ENCODE measurements around the gene FAM78B. TPM values are rescaled to one million over a fixed set of nuclear protein-coding genes. Genes with fewer than 3 reads are reported as not detected.

The FAM78B gene
- total RNA-seq, 1 experiment from 2014 or later: 0.26 TPM

DNA sequence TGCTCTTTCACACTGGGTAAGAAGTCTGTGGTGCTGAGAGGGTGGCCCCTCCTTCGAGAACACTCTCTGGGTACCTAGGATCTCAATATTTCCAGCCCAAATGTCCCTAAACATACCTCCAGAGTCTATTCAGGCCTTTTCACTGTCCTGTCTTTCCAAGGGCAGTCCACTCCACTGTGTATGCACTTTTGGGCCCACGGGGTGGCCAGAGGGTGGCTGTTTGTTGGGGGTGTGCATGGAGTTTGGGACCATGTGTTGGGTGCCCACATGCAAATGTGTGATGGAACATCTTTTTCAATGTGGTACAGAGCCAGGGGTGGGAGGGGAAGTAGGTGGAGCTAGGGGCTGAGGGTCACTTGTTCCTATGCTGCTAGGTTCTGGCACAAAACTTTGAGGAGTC, 87.5 kb downstream of the FAM78B start:
- POLR2A ChIA-PET (ENCODE audit: unreplicated experiment): no interaction called here
- H3K4me1 ChIP-seq (ENCODE audit: insufficient read depth, low read length): no peaks in the 10 kb centered on the region
- no peaks in the 10 kb centered on the region for H3K79me2 ChIP-seq (ENCODE audit: low read length)
- no peaks in the 10 kb centered on the region for H4K20me1 ChIP-seq (ENCODE audit: low read length)
- H3K27ac ChIP-seq (ENCODE audit: low read length): no peak overlapping the region
- no peak overlapping the region for H3K4me2 ChIP-seq (ENCODE audit: low read length)
- no peak for DNase-seq
- BruUV-seq (replicated peaks): no TSS peak
- H3K4me3 ChIP-seq (ENCODE audit: low read length): no peak overlapping the region
- no peak overlapping the region for H2AFZ ChIP-seq (ENCODE audit: low read length)
- TF ChIP-seq, protein P1, sequence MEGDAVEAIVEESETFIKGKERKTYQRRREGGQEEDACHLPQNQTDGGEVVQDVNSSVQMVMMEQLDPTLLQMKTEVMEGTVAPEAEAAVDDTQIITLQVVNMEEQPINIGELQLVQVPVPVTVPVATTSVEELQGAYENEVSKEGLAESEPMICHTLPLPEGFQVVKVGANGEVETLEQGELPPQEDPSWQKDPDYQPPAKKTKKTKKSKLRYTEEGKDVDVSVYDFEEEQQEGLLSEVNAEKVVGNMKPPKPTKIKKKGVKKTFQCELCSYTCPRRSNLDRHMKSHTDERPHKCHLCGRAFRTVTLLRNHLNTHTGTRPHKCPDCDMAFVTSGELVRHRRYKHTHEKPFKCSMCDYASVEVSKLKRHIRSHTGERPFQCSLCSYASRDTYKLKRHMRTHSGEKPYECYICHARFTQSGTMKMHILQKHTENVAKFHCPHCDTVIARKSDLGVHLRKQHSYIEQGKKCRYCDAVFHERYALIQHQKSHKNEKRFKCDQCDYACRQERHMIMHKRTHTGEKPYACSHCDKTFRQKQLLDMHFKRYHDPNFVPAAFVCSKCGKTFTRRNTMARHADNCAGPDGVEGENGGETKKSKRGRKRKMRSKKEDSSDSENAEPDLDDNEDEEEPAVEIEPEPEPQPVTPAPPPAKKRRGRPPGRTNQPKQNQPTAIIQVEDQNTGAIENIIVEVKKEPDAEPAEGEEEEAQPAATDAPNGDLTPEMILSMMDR (conservative IDR thresholded peaks at IDR 0.05; ENCODE audit: low read depth, low read length): no peak
- TF ChIP-seq EZH2phosphoT487 (IDR thresholded peaks at IDR 0.05; ENCODE audit: borderline replicate concordance, low read length) (no peak), EZH2 (IDR thresholded peaks at IDR 0.05; ENCODE audit: low read length, unreplicated experiment) (no peak)
- no peak for ATAC-seq
- H3K9ac ChIP-seq (ENCODE audit: low read length): no peak overlapping the region
- peaks cover 6% of the 10 kb centered on the region; the same call in 1 of the 2 replicates for H3K27me3 ChIP-seq (ENCODE audit: low read length)
- intact Hi-C loops (cut with micrococcal nuclease): no loop called here
- H3F3A ChIP-seq (ENCODE audit: low read length, unreplicated experiment): no peaks in the 10 kb centered on the region
- CTCF ChIA-PET: no interaction called here
- no peaks in the 10 kb centered on the region for H3K9me2 ChIP-seq (replicated peaks; ENCODE audit: low read length)
- no peaks in the 10 kb centered on the region for H3K9me3 ChIP-seq (ENCODE audit: low read length)
- H3K36me3 ChIP-seq (ENCODE audit: low read depth, low read length): no peaks in the 10 kb centered on the region

- H3K9me3 ChIP-seq (ENCODE audit: low read length): no peaks in the 10 kb centered on the region
- no peaks in the 10 kb centered on the region for H3K4me1 ChIP-seq (ENCODE audit: insufficient read depth, low read length)
- peaks cover 6% of the 10 kb centered on the region; the same call in 1 of the 2 replicates for H3K27me3 ChIP-seq (ENCODE audit: low read length)
- POLR2A ChIA-PET (ENCODE audit: unreplicated experiment): no interaction called here
- H3K36me3 ChIP-seq (ENCODE audit: low read depth, low read length): no peaks in the 10 kb centered on the region
- H2AFZ ChIP-seq (ENCODE audit: low read length): no peak overlapping the region
- H3K9ac ChIP-seq (ENCODE audit: low read length): no peak overlapping the region
- no peak for TF ChIP-seq EZH2phosphoT487 (IDR thresholded peaks at IDR 0.05; ENCODE audit: borderline replicate concordance, low read length)
- TF ChIP-seq, protein P1 (conservative IDR thresholded peaks at IDR 0.05; ENCODE audit: low read depth, low read length): no peak
- no peak for TF ChIP-seq EZH2 (IDR thresholded peaks at IDR 0.05; ENCODE audit: low read length, unreplicated experiment)
- no peaks in the 10 kb centered on the region for H3F3A ChIP-seq (ENCODE audit: low read length, unreplicated experiment)
- CTCF ChIA-PET: no interaction called here
- no peaks in the 10 kb centered on the region for H4K20me1 ChIP-seq (ENCODE audit: low read length)
- BruUV-seq (replicated peaks): no TSS peak
- H3K4me3 ChIP-seq (ENCODE audit: low read length): no peak overlapping the region
- ATAC-seq: no peak
- H3K79me2 ChIP-seq (ENCODE audit: low read length): no peaks in the 10 kb centered on the region
- H3K27ac ChIP-seq (ENCODE audit: low read length): no peak overlapping the region
- DNase-seq: no peak
- no peaks in the 10 kb centered on the region for H3K9me2 ChIP-seq (replicated peaks; ENCODE audit: low read length)
- intact Hi-C loops (cut with micrococcal nuclease): no loop called here
- H3K4me2 ChIP-seq (ENCODE audit: low read length): no peak overlapping the region
Observed at GRCh38 chr1:166073489-166073888, 93.3 kb downstream of the FAM78B start.

DNA sequence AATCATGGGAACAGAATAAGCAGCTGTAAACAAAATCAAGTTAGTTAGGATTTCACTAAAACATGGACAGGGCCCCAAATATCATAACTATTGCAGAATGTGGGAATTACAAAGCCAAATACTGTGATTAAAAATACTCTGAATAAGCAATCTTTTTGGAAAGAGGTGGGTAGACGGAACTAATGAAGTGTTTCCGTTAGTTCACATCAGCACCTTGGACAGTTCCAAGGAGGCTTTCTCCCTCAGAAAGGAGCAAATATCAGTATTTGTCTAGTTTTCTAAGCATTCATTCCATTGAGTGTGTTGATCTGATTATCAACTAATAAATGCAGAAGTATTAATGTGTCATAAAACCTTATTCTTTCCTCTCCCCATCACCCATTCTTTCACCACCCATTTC, 97.4 kb downstream of the FAM78B start:
- no TSS peak for BruUV-seq (replicated peaks)
- no peak overlapping the region for H2AFZ ChIP-seq (ENCODE audit: low read length)
- no peak overlapping the region for H3K9ac ChIP-seq (ENCODE audit: low read length)
- DNase-seq (peak; percentile 46), ATAC-seq (no peak)
- intact Hi-C loops (cut with micrococcal nuclease): no loop called here
- H3K36me3 ChIP-seq (ENCODE audit: low read depth, low read length): no peaks in the 10 kb centered on the region
- H3K9me3 ChIP-seq (ENCODE audit: low read length): no peaks in the 10 kb centered on the region
- H3K4me1 ChIP-seq (ENCODE audit: insufficient read depth, low read length): no peaks in the 10 kb centered on the region
- no peaks in the 10 kb centered on the region for H3K79me2 ChIP-seq (ENCODE audit: low read length)
- no peak overlapping the region for H3K4me2 ChIP-seq (ENCODE audit: low read length)
- no peaks in the 10 kb centered on the region for H3K27me3 ChIP-seq (ENCODE audit: low read length)
- H3F3A ChIP-seq (ENCODE audit: low read length, unreplicated experiment): no peaks in the 10 kb centered on the region
- H4K20me1 ChIP-seq (ENCODE audit: low read length): no peaks in the 10 kb centered on the region
- CTCF ChIA-PET: no interaction called here
- no peak for TF ChIP-seq EZH2phosphoT487 (IDR thresholded peaks at IDR 0.05; ENCODE audit: borderline replicate concordance, low read length)
- TF ChIP-seq, protein P1 (conservative IDR thresholded peaks at IDR 0.05; ENCODE audit: low read depth, low read length): no peak
- no peak for TF ChIP-seq EZH2 (IDR thresholded peaks at IDR 0.05; ENCODE audit: low read length, unreplicated experiment)
- H3K4me3 ChIP-seq (ENCODE audit: low read length): no peak overlapping the region
- H3K27ac ChIP-seq (ENCODE audit: low read length): no peak overlapping the region
- no peaks in the 10 kb centered on the region for H3K9me2 ChIP-seq (replicated peaks; ENCODE audit: low read length)
- POLR2A ChIA-PET (ENCODE audit: unreplicated experiment): no interaction called here
